Left colon (tissue), 2 donors: ENCODE data around the gene FBXO42. TPM values are rescaled to one million over a fixed set of nuclear protein-coding genes. Genes with fewer than 3 reads are reported as not detected.

Experiments used
- ATAC-seq: fragments of 200-7000 bp; cut with Tn5 transposase; one replicate; pipeline ENCODE4 v1.9.1; 2020; ENCODE audit warnings: mild to moderate bottlenecking, moderate library complexity
- DNase-seq, 2 donors: peaks; one replicate each; pipeline ENCODE4 v3.0.0-alpha.2; 2020
- intact Hi-C, 2 donors: fragments of 100-400 bp; cut with DNase I in 1 of 2; cut with micrococcal nuclease in 1 of 2; formaldehyde crosslinking; loops; one replicate each; pipeline versions ENCODE4 v1.11.2 to v1.14.0; 2022; cut with DNase I, micrococcal nuclease
- long read RNA-seq: library from polyadenylated mRNA; unstranded; transcript quantifications from one replicate; pipeline ENCODE4 v2.0.0, GENCODE V29; 2021
- total RNA-seq, 2 donors: library from RNA; stranded (reverse); fragmentation: NEBNext Ultra II Directional; extraction: Animal tissue kit (Norgen Biotek cat#: 25700); gene quantifications; one replicate each; pipeline ENCODE4 v1.2.1, GENCODE V29; 2021
- donor health status: DM: no; HTN: no; CAD: no.
- donor health status: DM: yes; HTN: yes; CAD: no.

Gene FBXO42
- 10 to 100 TPM; 13.4 to 14.8 TPM for total RNA-seq
- long read RNA-seq, full-length matches to known transcripts, result 28 of 55 reads
- long read RNA-seq, partial matches to known transcripts, result 5 of 55 reads
- long read RNA-seq, other reads (novel, unspliced or antisense), result 22 of 55 reads

GRCh38 chr1:16351994-16352841 is at the start of gene FBXO42:
Gene FBXO42, minus strand, starts transcription at chr1:16352480. Its CDS starts 37,062 bp downstream, at chr1:16315418.
- intact Hi-C loops, result loop anchor here in 1 of 2 donors (10.0 kb wide), 1 partner anchor 107 kb away; no protein-coding TSS in a partner anchor
- DNase-seq, result peak; percentile 86 to 92
- ATAC-seq, result peak; percentile 95

- DNase-seq (no peak), ATAC-seq (no peak)
- intact Hi-C loops, result no loop called here
Measured at GRCh38 chr1:16398371-16398953, 46.2 kb upstream of the FBXO42 start.

- no peak for DNase-seq
- no peak for ATAC-seq
- intact Hi-C loops, result no loop called here
Measured at GRCh38 chr1:16397120-16397519, 44.8 kb upstream of the FBXO42 start.

GRCh38 chr1:16396591-16396990 is 44.3 kb upstream of the FBXO42 start:
- no peak for DNase-seq
- no peak for ATAC-seq
- intact Hi-C loops, result no loop called here

GRCh38 chr1:16394977-16395376 is 42.7 kb upstream of the FBXO42 start:
- intact Hi-C loops, result no loop called here
- ATAC-seq, result no peak
- no peak for DNase-seq

- ATAC-seq, result no peak
- DNase-seq, result no peak
- intact Hi-C loops, result no loop called here
Measured at GRCh38 chr1:16393570-16394521, 41.6 kb upstream of the FBXO42 start.

GRCh38 chr1:16392740-16393569 is 40.7 kb upstream of the FBXO42 start:
- no peak for DNase-seq
- ATAC-seq, result no peak
- intact Hi-C loops, result no loop called here

GRCh38 chr1:16391411-16391810 is 39.1 kb upstream of the FBXO42 start:
- DNase-seq (no peak), ATAC-seq (no peak)
- intact Hi-C loops, result no loop called here

- ATAC-seq, result peak; percentile 23
- intact Hi-C loops, result no loop called here
- no peak for DNase-seq
Measured at GRCh38 chr1:16387201-16388188, 35.2 kb upstream of the FBXO42 start.

GRCh38 chr1:16386454-16387113 is 34.3 kb upstream of the FBXO42 start:
- intact Hi-C loops, result no loop called here
- no peak for DNase-seq
- peak; percentile 13 for ATAC-seq

- intact Hi-C loops, result no loop called here
- DNase-seq, result no peak
- ATAC-seq, result no peak
Measured at GRCh38 chr1:16385659-16386453, 33.6 kb upstream of the FBXO42 start.

- intact Hi-C loops, result no loop called here
- no peak for DNase-seq
- no peak for ATAC-seq
Measured at GRCh38 chr1:16383888-16384287, 31.6 kb upstream of the FBXO42 start.

- DNase-seq, result no peak
- intact Hi-C loops, result no loop called here
- no peak for ATAC-seq
Measured at GRCh38 chr1:16380868-16381267, 28.6 kb upstream of the FBXO42 start.

- DNase-seq (no peak), ATAC-seq (no peak)
- intact Hi-C loops, result no loop called here
Measured at GRCh38 chr1:16378443-16378842, 26.2 kb upstream of the FBXO42 start.

- intact Hi-C loops, result no loop called here
- no peak for DNase-seq
- ATAC-seq, result no peak
Measured at GRCh38 chr1:16376971-16377370, 24.7 kb upstream of the FBXO42 start.
